Myometrial cell (primary cell): ENCODE results near the gene PITPNM1. TPM values are rescaled to one million over a fixed set of nuclear protein-coding genes. Genes with fewer than 3 reads are reported as not detected.

Experiments
- total RNA-seq: library from RNA; depleted of rRNA; stranded (reverse); fragments of >200 nt; gene quantifications from 2 replicates; pipeline ENCODE4 v1.2.3, GENCODE V29; 2015

Gene PITPNM1
- total RNA-seq = 29.2 and 30.3 TPM in 2 replicates

DNA sequence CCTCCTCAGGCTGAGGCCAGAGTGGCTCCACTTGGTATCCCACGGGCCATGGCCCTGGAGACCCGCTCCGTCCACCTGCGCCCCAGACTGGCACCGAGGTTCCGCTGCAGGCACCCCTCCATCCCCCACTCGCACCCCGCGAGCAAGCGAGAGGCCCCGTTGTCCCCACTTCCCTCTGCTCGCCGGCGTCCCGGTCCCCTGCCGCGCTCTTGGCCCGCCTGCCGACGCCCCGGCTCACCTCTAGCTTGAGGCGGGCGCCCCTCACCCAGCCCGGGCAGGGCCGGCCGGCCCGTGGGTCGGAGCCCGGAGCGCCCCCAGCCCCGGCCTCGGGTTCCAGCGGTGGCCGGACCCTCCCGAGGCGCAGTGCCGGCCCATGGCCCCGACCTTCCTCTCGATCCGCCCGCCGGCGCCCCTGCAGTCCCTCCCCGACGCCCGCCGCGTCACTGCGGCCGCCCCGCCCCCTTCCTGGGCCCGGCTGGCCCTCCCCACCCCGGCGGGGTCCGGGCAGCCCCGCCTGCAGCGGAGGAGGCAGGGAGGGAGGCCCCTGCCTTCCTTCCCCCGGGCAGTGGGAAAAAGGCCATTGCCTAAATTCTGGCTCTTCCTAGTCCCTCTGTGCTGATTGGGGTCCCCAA lies at the start of gene PITPNM1:
PITPNM1 (minus strand) TSS at position 414 of the 632 bp plus-strand sequence. CDS start 1,183 bp downstream, outside the sequence.

DNA sequence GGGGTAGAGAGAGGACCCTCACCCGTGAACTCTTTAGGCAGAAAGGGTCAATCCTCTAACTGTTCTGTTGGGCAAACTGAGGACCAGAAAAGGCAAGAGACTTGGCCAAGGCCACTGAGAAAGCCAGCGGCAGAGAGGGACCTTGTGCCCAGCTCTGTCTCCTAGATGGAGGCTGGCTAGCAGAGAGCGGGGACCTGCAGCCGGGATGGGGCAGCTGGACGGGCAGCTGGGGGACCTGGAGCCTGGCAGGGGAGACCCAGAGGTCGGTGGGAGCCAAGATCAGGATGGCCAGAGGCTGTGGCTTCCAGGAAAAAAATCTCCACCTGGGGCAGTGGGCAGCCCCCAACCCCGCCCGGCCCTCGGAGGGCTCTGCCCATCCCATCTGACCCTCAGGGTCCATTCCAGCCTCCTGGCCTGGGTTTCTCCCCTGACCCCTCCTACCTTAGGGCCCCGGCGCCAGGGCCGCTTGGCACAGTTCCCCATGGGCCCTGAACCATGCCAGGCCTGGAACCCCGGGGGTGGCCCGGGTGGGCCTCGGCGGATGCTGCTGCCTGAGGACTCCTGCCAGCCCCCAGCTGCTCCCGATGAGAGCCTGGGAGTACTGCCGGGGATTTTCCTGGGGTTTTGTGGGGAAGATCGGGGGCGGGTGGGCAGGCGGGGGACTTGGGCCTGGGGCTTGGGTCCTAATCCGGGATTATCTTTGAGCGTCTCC lies 17.8 kb upstream of the PITPNM1 start, which contains the start of gene CABP2:
CABP2 (minus strand) TSS at position 603 of the 712 bp plus-strand sequence; CDS start at position 483, 120 bp downstream.

DNA sequence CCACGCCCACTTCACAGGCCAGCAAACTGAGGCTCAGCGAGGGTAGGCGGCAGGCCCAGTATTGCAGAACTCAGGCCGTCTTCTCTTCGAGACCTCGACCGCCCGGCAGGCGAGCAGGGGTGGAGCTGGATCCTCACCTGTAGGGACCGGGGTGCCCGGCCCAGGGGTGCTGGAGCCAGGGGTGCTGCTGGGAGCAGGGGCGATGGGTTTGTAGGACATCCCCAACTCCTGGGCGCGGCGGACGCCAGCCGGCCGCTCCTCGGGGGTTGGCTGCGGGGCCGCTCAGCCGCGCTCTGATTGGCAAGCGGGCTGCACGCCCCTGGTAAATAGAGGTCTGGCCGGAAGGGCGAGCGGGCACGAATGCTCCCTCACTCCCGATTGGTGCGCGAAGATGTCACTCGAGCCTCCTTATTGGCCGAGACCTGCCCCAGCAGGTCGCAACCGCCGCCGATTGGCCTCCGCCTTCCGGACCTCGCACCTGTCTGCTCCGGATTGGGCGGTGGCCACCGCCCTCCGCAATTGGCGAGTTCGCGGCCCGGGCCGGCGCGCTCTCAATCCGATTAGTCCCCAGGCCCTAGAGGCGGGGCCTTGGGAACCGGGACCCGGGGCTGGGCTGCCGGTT lies 2.8 kb upstream of the PITPNM1 start, which contains the start of gene CDK2AP2:
CDK2AP2 (minus strand) TSS at position 299 of the 622 bp plus-strand sequence; CDS start at position 219, 80 bp downstream.

DNA sequence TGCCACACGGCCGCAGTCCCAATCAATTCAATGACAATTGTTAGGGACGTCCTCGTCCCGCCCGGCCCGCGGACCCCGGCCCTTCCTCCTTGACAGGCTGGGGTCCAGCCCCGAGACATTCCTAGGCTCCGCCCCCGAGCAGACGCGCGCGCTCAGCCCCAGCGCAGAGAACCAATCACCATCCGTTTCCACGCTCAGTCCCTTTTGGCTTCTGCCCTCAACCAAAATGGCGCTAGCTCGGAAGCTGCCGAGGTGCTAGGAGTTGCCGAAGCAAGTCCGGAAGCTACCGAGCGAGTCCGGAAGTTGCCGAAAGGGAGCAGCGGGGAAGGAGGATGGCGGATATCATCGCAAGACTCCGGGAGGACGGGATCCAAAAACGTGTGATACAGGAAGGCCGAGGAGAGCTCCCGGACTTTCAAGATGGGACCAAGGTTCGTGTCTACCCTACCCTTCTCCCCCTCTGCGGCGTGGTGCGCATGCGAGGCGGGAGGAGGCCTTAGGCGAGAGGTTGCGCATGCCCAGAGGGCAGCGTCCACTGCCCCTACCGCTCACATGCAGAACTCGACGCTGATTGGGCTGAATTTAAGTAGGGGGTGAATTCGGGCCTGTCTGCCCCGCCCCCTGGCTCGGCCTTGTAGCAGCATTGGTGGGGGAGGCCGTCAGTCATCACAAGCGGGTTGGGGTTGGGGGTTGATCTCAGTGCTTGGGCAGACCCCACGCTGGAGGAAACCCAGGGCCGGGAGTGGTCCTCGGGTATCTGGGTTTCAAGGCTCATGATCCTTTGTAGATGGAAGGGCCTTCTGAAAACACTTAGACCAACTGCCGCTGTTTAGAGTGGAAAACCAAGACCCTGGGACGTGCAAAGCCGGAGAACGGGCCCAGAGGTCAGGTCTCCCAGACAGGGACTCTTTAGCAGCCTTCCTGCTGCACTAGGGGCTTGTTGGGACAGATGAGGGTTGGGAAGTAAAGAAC lies 22.1 kb downstream of the PITPNM1 start, which contains the start of gene AIP:
AIP (plus strand) TSS at position 200 of the 972 bp plus-strand sequence; CDS start at position 333, 133 bp downstream.

DNA sequence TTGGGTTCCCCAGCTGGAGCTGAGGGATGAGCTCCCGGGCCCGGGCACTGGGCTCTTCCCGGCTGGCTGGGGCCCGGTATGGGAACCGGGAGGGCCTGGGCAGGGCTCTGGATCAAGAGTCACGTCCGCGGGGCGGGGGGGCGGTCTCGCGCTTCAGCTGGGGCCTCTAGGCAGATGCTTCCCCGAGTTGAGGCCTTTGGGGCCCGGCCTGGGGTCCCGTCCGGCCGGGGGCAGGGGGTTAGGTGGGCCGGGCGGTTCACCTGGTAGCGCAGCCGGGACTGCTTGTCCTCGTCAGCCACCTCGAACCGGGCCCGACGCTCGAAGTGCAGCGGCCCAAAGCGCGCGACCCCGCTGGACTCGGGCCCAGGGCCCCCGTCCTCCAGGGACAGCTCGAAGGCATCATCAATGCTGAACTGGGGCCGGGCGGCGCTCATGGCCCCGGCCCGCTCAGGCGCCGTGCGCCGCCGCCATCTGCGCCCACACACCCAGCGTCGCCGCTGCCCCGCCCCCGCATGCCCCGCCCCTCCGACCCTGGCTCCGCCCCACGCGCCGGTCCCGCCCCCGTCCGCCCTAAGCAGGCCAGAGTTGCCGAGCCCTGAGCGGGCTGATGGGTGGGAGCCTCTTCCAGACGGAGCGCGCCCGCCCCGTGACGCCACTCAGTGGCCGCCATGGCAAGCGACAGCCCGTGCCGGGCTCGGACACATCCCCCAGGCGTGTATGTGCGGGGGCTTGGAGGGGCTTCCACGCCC lies 36.2 kb downstream of the PITPNM1 start, which contains the start of gene TMEM134:
TMEM134 (minus strand) TSS at position 493 of the 749 bp plus-strand sequence; CDS start at position 434, 59 bp downstream.

DNA sequence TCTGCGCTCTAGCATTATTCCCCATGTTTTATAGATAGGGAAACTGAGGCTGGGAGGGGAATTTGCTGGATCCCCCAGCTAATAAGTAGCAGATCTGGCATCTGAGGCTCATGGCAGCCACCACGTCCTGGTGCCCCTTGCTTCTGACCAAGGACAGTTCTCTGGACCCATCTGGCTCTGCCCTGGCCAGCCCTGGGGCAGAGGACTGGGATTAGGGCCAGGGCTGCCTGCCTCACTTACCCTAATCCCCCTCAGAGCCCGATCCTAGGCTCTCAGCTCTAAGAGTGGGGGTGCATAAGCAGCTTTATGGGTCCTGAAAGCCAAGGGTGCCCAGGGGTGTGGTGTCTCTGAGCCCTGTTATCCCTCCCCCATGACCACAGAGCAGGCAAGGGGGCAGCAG lies 50.1 kb downstream of the PITPNM1 start, which contains the start of gene CABP4:
CABP4 (plus strand) TSS at position 301 of the 400 bp plus-strand sequence; CDS start at position 371, 70 bp downstream.

DNA sequence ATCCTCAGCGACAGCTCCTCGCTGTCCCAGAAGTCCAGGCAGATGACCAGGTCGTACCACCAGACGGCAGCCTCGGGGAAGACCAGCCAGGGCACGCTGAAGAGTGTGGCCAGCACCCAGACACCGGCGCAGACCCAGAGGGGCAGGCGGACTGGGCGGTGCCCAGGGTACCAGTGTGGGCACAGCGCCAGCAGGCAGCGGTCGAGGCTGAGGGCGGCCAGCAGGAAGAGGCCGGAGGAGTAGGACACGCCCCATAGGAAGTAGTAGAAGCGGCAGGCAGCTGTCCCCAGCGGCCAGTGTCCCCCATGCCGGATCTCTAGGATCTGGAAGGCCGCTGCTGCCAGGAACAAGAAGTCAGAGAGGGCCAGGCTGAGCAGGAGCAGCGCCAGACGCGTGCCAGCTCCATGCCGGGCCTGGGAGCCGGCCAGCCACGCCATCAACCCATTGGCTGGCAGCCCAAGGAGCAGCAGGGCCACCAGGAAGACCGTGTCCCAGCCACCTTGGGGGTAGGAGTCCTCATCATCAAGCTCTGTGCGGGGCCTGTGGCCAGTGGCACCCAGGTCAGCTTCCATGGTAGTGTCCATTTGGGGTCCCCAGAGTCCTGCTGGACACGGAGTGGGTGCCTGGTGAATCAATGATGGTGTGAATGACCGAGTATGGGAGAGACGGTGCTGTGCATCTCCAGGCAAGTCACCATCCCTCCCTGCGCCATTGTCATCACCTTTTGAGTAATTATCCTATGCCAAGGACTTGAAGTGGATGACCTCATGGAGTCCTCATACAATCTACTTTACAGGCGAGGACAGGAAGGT lies 52.8 kb downstream of the PITPNM1 start, which contains the start of gene GPR152:
GPR152 (minus strand) TSS at position 589 of the 812 bp plus-strand sequence; CDS start at position 584, 5 bp downstream.

Other genes with a start within 250 kb of the PITPNM1 start
- 39.5 and 46.4 TPM in 2 replicates for gene GRK2, start 238.9 kb downstream of the PITPNM1 start, total RNA-seq
- gene ANKRD13D, start 216.1 kb downstream of the PITPNM1 start, total RNA-seq = 30.8 and 31.9 TPM in 2 replicates
- 11.5 and 16.7 TPM in 2 replicates for gene SSH3, start 201.8 kb downstream of the PITPNM1 start, total RNA-seq
- gene POLD4, start 151.8 kb downstream of the PITPNM1 start, total RNA-seq = 123 and 166 TPM in 2 replicates
- gene CLCF1, start 131.8 kb downstream of the PITPNM1 start, total RNA-seq = 6.3 and 11.2 TPM in 2 replicates
- 3.0 and 6.1 TPM in 2 replicates for gene RAD9A, start 113.4 kb downstream of the PITPNM1 start, total RNA-seq
- gene PPP1CA, start 103.5 kb downstream of the PITPNM1 start, total RNA-seq = 306 and 335 TPM in 2 replicates
- gene TBC1D10C, start 101.3 kb downstream of the PITPNM1 start, total RNA-seq = not detected in 2 replicates
- gene CARNS1, start 89.7 kb downstream of the PITPNM1 start, total RNA-seq = 0.86 TPM in 1 of 2 replicates, not detected in the other
- 64.0 and 77.3 TPM in 2 replicates for gene RPS6KB2, start 76.9 kb downstream of the PITPNM1 start, total RNA-seq
- 0.89 TPM in 1 of 2 replicates, not detected in the other for gene PTPRCAP, start 67.7 kb downstream of the PITPNM1 start, total RNA-seq
- gene CORO1B, start 61.9 kb downstream of the PITPNM1 start, total RNA-seq = 109 and 128 TPM in 2 replicates
- gene GPR152, start 52.6 kb downstream of the PITPNM1 start, total RNA-seq = not detected in 2 replicates
- gene CABP4, start 50.0 kb downstream of the PITPNM1 start, total RNA-seq = not detected in 2 replicates
- gene TMEM134, start 36.1 kb downstream of the PITPNM1 start, total RNA-seq = 27.4 and 56.9 TPM in 2 replicates
- gene AIP, start 22.3 kb downstream of the PITPNM1 start, total RNA-seq = 63.6 and 75.2 TPM in 2 replicates
- gene CDK2AP2, start 2.8 kb upstream of the PITPNM1 start, total RNA-seq = 41.2 and 48.4 TPM in 2 replicates
- not detected in 2 replicates for gene CABP2, start 18.1 kb upstream of the PITPNM1 start, total RNA-seq
- gene GSTP1, start 78.4 kb upstream of the PITPNM1 start, total RNA-seq = 1,006 and 1,636 TPM in 2 replicates
- 248 and 322 TPM in 2 replicates for gene NDUFV1, start 101.6 kb upstream of the PITPNM1 start, total RNA-seq
- gene NUDT8, start 124.6 kb upstream of the PITPNM1 start, total RNA-seq = 13.6 and 14.1 TPM in 2 replicates
- not detected in 2 replicates for gene TBX10, start 134.4 kb upstream of the PITPNM1 start, total RNA-seq
- gene ACY3, start 145.4 kb upstream of the PITPNM1 start, total RNA-seq = 0.35 TPM in 1 of 2 replicates, not detected in the other
- gene ALDH3B2, start 169.3 kb upstream of the PITPNM1 start, total RNA-seq = not detected in 2 replicates